IMR-90 (cell line): Measurements from ENCODE around the gene ENDOU. TPM values are rescaled to one million over a fixed set of nuclear protein-coding genes. Genes with fewer than 3 reads are reported as not detected.

Experiments used
- ATAC-seq: fragments of 200-7000 bp; cut with Tn5 transposase; 2 replicates; pipeline ENCODE4 v1.9.1; 2020; ENCODE audit warnings: low read depth, mild to moderate bottlenecking, moderate library complexity
- BruUV-seq: library from RNA; stranded (reverse); fragments of 400-500 nt; replicated peaks from 2 replicates; lab custom pipeline; 2021; lab: Mats Ljungman, UMichigan
- CTCF ChIA-PET: fragments of 300-600 bp; formaldehyde crosslinking; extraction: SDS; loops from one replicate; lab custom pipeline; 2021; ENCODE audit warnings: antibody characterized with exemption; lab: Yijun Ruan, JAX
- POLR2A ChIA-PET: fragments of 300-600 bp; sonication (Branson Sonifier 250); formaldehyde crosslinking; loops from one replicate; lab custom pipeline; 2022; ENCODE audit warnings: antibody characterized with exemption; ENCODE audit not compliant: unreplicated experiment; lab: Charles Lee
- DNase-seq: peaks from one replicate; pipeline ENCODE4 v3.0.0; 2013
- H2AFZ ChIP-seq: replicated peaks from 2 replicates; pipeline ENCODE3; 2013; ENCODE audit warnings: low read length, mild to moderate bottlenecking; ENCODE audit not compliant: poor library complexity
- H2AK5ac ChIP-seq: 2 replicates; pipeline ENCODE4 v1.6.1; 2013; ENCODE audit warnings: low read depth, low read length, inconsistent platforms
- H2AK9ac ChIP-seq: replicated peaks from 2 replicates; pipeline ENCODE3; 2013; ENCODE audit warnings: mild to moderate bottlenecking, low read depth, low read length, moderate library complexity; ENCODE audit not compliant: poor library complexity
- H2BK120ac ChIP-seq: 2 replicates; pipeline ENCODE4 v1.6.1; 2013; ENCODE audit warnings: low read depth, low read length, inconsistent platforms
- H2BK15ac ChIP-seq: 3 replicates; pipeline ENCODE4 v1.6.1; 2013; ENCODE audit warnings: low read depth, low read length, inconsistent platforms
- H2BK20ac ChIP-seq: 2 replicates; pipeline ENCODE4 v1.6.1; 2013; ENCODE audit warnings: low read depth, mild to moderate bottlenecking, inconsistent platforms, low read length, moderate library complexity
- H2BK5ac ChIP-seq: 2 replicates; pipeline ENCODE4 v1.6.1; 2013; ENCODE audit warnings: mild to moderate bottlenecking, low read depth, low read length, inconsistent platforms; ENCODE audit not compliant: poor library complexity, severe bottlenecking
- H3K14ac ChIP-seq: replicated peaks from 2 replicates; pipeline ENCODE4 v1.6.1; 2013; ENCODE audit warnings: low read depth, low read length, inconsistent platforms
- H3K18ac ChIP-seq: 2 replicates; pipeline ENCODE4 v1.6.1; 2013; ENCODE audit warnings: low read depth, low read length, control low read depth
- H3K23ac ChIP-seq: 2 replicates; pipeline ENCODE4 v1.6.1; 2013; ENCODE audit warnings: low read depth, low read length, inconsistent platforms
- H3K27ac ChIP-seq: 2 replicates; pipeline ENCODE4 v1.5.1; 2013; ENCODE audit warnings: mild to moderate bottlenecking, control low read depth, low read length; ENCODE audit not compliant: insufficient read depth
- H3K27me3 ChIP-seq: 2 replicates; pipeline ENCODE4 v1.6.1; 2013; ENCODE audit warnings: low read length; ENCODE audit not compliant: control insufficient read depth, insufficient read depth
- H3K36me3 ChIP-seq: 2 replicates; pipeline ENCODE4 v1.6.1; 2013; ENCODE audit warnings: low read length, mixed read lengths; ENCODE audit not compliant: control insufficient read depth, insufficient read depth
- H3K4ac ChIP-seq: 2 replicates; pipeline ENCODE4 v1.6.1; 2013; ENCODE audit warnings: low read depth, low read length, inconsistent platforms
- H3K4me1 ChIP-seq: 2 replicates; pipeline ENCODE4 v1.6.1; 2013; ENCODE audit warnings: low read length, mixed read lengths; ENCODE audit not compliant: control insufficient read depth, insufficient read depth
- H3K4me2 ChIP-seq: 2 replicates; pipeline ENCODE4 v1.6.1; 2013; ENCODE audit warnings: low read depth, mild to moderate bottlenecking, control low read depth, low read length, moderate library complexity
- H3K4me3 ChIP-seq: 2 replicates; pipeline ENCODE4 v1.5.1; 2013; ENCODE audit warnings: low read depth, mild to moderate bottlenecking, control low read depth, low read length, moderate library complexity; ENCODE audit not compliant: insufficient read depth
- H3K56ac ChIP-seq: 2 replicates; pipeline ENCODE4 v1.6.1; 2013; ENCODE audit warnings: low read length, inconsistent platforms; ENCODE audit not compliant: insufficient read depth; ENCODE audit errors: extremely low read depth
- H3K79me1 ChIP-seq, 2 experiments: 2 replicates each; pipeline ENCODE4 v1.6.1; 2013; ENCODE audit warnings: low read length in 2 of 2, inconsistent platforms in 1 of 2, low read depth in 1 of 2
- H3K9ac ChIP-seq: 2 replicates; pipeline ENCODE4 v1.6.1; 2013; ENCODE audit warnings: low read depth, low read length, control low read depth
- H3K9me1 ChIP-seq: 2 replicates; pipeline ENCODE4 v1.6.1; 2013; ENCODE audit warnings: low read length, inconsistent platforms; ENCODE audit not compliant: insufficient read depth
- H3K9me3 ChIP-seq: 2 replicates; pipeline ENCODE4 v1.6.1; 2013; ENCODE audit warnings: low read length; ENCODE audit not compliant: control insufficient read depth, insufficient read depth
- H4K20me1 ChIP-seq: 2 replicates; pipeline ENCODE4 v1.6.1; 2013; ENCODE audit warnings: low read length, inconsistent platforms; ENCODE audit not compliant: insufficient read depth
- H4K5ac ChIP-seq: 2 replicates; pipeline ENCODE4 v1.6.1; 2013; ENCODE audit warnings: mild to moderate bottlenecking, low read depth, low read length, control low read depth
- H4K8ac ChIP-seq, 2 experiments: 2 replicates each; pipeline ENCODE4 v1.6.1; 2013; ENCODE audit warnings: low read depth in 2 of 2, low read length in 2 of 2, control low read depth in 1 of 2, inconsistent platforms in 1 of 2
- H4K91ac ChIP-seq: 2 replicates; pipeline ENCODE4 v1.6.1; 2013; ENCODE audit warnings: low read depth, low read length, inconsistent platforms; ENCODE audit not compliant: insufficient read depth
- CEBPB ChIP-seq: IDR thresholded peaks from 2 replicates; pipeline ENCODE4 v1.6.1; 2012; ENCODE audit warnings: low read depth, low read length, improper control_type of control experiment
- CHD1 ChIP-seq: IDR thresholded peaks from 2 replicates; pipeline ENCODE4 v1.6.1; 2012; ENCODE audit warnings: low read depth, low read length, improper control_type of control experiment
- MAZ ChIP-seq: IDR thresholded peaks from 2 replicates; pipeline ENCODE4 v1.6.1; 2012; ENCODE audit warnings: low read depth, mild to moderate bottlenecking, low read length, improper control_type of control experiment, moderate library complexity, borderline replicate concordance
- POLR2A ChIP-seq: IDR thresholded peaks from 2 replicates; pipeline ENCODE4 v1.6.1; 2012; ENCODE audit warnings: mild to moderate bottlenecking, low read depth, low read length
- RCOR1 ChIP-seq: IDR thresholded peaks from 2 replicates; pipeline ENCODE4 v1.6.1; 2012; ENCODE audit warnings: mild to moderate bottlenecking, low read length, improper control_type of control experiment; ENCODE audit not compliant: insufficient replicate concordance
- RFX5 ChIP-seq: IDR thresholded peaks from 2 replicates; pipeline ENCODE4 v1.8.0; 2012; ENCODE audit warnings: low read depth, mild to moderate bottlenecking, low read length, moderate library complexity
- WGBS, 2 experiments: methylation state at CpG; one replicate each; pipeline versions ENCODE4 v1.1.5 to v1.1.7; 2013; ENCODE audit warnings: missing lambda C conversion rate in 2 of 2; ENCODE audit not compliant: insufficient read length in 1 of 2; ENCODE audit errors: extremely low coverage in 2 of 2; 5-methylcytosine and 5-hydroxymethylcytosine counted together
- dilution Hi-C: fragments of 300-500 bp; cut with HindIII; formaldehyde crosslinking; loops from one replicate; pipeline ENCODE4 v1.14.3; 2018; ENCODE audit warnings: low sequenced_read_pairs; ENCODE audit not compliant: unreplicated experiment
- in situ Hi-C: fragments of 300-500 bp; cut with MboI; formaldehyde crosslinking; loops from 3 replicates; pipeline ENCODE4 v1.14.3; 2019; ENCODE audit warnings: low sequenced_read_pairs, inconsistent platforms, mixed read lengths
- intact Hi-C: fragments of 100-400 bp; cut with micrococcal nuclease; formaldehyde crosslinking; loops from 2 replicates; pipeline ENCODE4 v1.10.0; 2022
- polyA plus RNA-seq, 3 experiments: library from polyadenylated mRNA; depleted of rRNA; stranded (reverse); fragments of >200 nt; gene quantifications; 2 replicates each; pipeline ENCODE4 v1.2.3, GENCODE V29; 2012; ENCODE audit warnings: low replicate concordance in 1 of 3
- total RNA-seq: library from RNA; depleted of rRNA; stranded (reverse); fragments of >200 nt; gene quantifications from 2 replicates; pipeline ENCODE4 v1.2.3, GENCODE V29; 2012
- TF ChIP-seq, protein P1 (sequence below): fragments of 150-350 bp; IDR thresholded peaks from 2 replicates; pipeline ENCODE4 v1.6.1; 2017; ENCODE audit warnings: mild to moderate bottlenecking, antibody characterized with exemption, low read length, low read depth

The ENDOU gene
- total and polyA plus RNA-seq, 2 of the 4 experiments (the other 2 are of a cell fraction), result under 0.01 to 0.09 TPM

DNA sequence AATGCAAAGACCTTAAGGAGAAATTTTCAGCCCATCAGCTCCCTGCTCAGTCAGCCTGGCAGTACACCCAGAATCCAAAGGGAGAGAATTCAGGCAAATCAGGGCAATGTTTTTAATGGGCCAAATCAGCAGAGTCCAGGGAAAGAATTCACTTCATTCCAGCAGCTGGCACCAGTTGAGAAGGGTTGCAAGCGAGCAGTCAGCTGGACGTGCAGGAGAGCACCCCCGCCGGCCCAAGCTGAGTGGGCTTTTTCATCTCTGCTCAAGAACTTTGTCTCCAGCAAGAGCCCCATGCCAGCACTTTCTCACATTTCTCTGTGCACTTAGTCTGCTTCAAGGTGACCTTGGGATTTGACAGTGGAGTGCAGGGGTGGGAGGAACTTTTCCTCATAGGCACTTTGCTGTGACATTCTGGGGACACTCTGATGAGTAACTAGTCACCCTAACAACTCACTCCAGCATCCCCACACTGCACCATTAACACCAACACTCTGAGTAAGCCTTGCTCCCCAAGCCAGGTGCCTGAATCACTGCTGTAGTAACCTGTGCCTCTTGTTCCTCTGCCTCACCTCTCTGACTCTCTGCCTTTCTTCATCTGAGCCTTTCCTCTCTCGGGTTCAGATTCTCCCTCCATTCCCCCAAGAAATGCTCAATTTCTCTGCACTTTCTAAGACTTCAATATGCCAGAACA lies 2.2 kb downstream of the ENDOU start:
- no peak overlapping the region for H3K56ac ChIP-seq
- no peak overlapping the region for H4K91ac ChIP-seq
- H3K4me2 ChIP-seq, result no peak overlapping the region
- H2BK5ac ChIP-seq, result no peak overlapping the region
- H2BK15ac ChIP-seq, result no peak overlapping the region
- no peak overlapping the region for H3K14ac ChIP-seq
- 60% methylated on average over 1 of the region's 5 CpGs; no CpG with 5 or more reads in 1 of the 2 experiments for WGBS, 2 experiments
- intact Hi-C loops (no loop called here), in situ Hi-C loops (loop anchor here (10.0 kb wide), 1 partner anchor 422 kb away; no protein-coding TSS in a partner anchor), dilution Hi-C loops (no loop called here)
- no peak overlapping the region for H3K9ac ChIP-seq
- H3K23ac ChIP-seq, result no peak overlapping the region
- H3K4me1 ChIP-seq, result peaks cover 13% of the 10 kb centered on the region
- POLR2A ChIA-PET, result no interaction called here
- H2AK9ac ChIP-seq, result no peak overlapping the region
- H4K20me1 ChIP-seq, result no peaks in the 10 kb centered on the region
- H3K79me1 ChIP-seq, result no peaks in the 10 kb centered on the region
- H3K4ac ChIP-seq, result no peak overlapping the region
- no peak overlapping the region for H3K18ac ChIP-seq
- H3K27me3 ChIP-seq, result no peaks in the 10 kb centered on the region
- H2AK5ac ChIP-seq, result no peak overlapping the region; the same call in 1 of the 2 replicates
- ATAC-seq (no peak), DNase-seq (no peak)
- no peak overlapping the region for H3K27ac ChIP-seq
- CTCF ChIA-PET, result no interaction called here
- no peak overlapping the region for H3K4me3 ChIP-seq
- no TSS peak for BruUV-seq
- TF ChIP-seq CHD1 (no peak), RFX5 (no peak), MAZ (no peak), POLR2A (no peak), RCOR1 (no peak), CEBPB (no peak)
- TF ChIP-seq, protein P1, sequence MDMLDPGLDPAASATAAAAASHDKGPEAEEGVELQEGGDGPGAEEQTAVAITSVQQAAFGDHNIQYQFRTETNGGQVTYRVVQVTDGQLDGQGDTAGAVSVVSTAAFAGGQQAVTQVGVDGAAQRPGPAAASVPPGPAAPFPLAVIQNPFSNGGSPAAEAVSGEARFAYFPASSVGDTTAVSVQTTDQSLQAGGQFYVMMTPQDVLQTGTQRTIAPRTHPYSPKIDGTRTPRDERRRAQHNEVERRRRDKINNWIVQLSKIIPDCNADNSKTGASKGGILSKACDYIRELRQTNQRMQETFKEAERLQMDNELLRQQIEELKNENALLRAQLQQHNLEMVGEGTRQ, result no peak
- no peak overlapping the region for H2AFZ ChIP-seq
- no peaks in the 10 kb centered on the region for H3K9me3 ChIP-seq
- no peak overlapping the region for H4K8ac ChIP-seq
- H2BK120ac ChIP-seq, result no peak overlapping the region
- no peak overlapping the region for H4K5ac ChIP-seq
- H3K36me3 ChIP-seq, result no peaks in the 10 kb centered on the region
- H2BK20ac ChIP-seq, result no peak overlapping the region
- peaks cover 14% of the 10 kb centered on the region for H3K9me1 ChIP-seq
